Natural killer cell (primary cell): ENCODE measurements around the gene KRTAP10-9. TPM values are rescaled to one million over a fixed set of nuclear protein-coding genes. Genes with fewer than 3 reads are reported as not detected.
"Not testable (repeated sequence)": the region's sequence is repeated elsewhere in the genome, so short reads cannot be mapped to it uniquely, and the experiment has no call there.

Source experiments
- ATAC-seq, 3 donors: fragments of 150-1000 bp in 2 of 3; fragments of 200-7000 bp in 1 of 3; cut with Tn5 transposase; 1 replicate in 1 of 3; 2 replicates in 2 of 3; pipeline ENCODE4 v1.10.0; 2021; ENCODE audit warnings: mild to moderate bottlenecking in 2 of 3, moderate library complexity in 2 of 3
- DNase-seq, 2 donors: peaks; one replicate each; pipeline versions ENCODE4 v3.0.0 to v3.0.0-alpha.2; 2013 to 2021; ENCODE audit warnings: mixed read lengths in 1 of 2
- H3K27ac ChIP-seq: one replicate; pipeline ENCODE4 v1.5.1; 2013; ENCODE audit warnings: mild to moderate bottlenecking, low read length
- H3K27me3 ChIP-seq: one replicate; pipeline ENCODE4 v1.6.1; 2013; ENCODE audit warnings: low read length; ENCODE audit not compliant: control insufficient read depth, insufficient read depth
- H3K36me3 ChIP-seq: one replicate; pipeline ENCODE4 v1.6.1; 2013; ENCODE audit warnings: low read length; ENCODE audit not compliant: control insufficient read depth, insufficient read depth
- H3K4me1 ChIP-seq: one replicate; pipeline ENCODE4 v1.6.1; 2013; ENCODE audit warnings: low read length; ENCODE audit not compliant: control insufficient read depth, insufficient read depth
- H3K4me3 ChIP-seq: one replicate; pipeline ENCODE4 v1.5.1; 2013; ENCODE audit warnings: low read length
- H3K9me3 ChIP-seq: one replicate; pipeline ENCODE4 v1.6.1; 2013; ENCODE audit warnings: low read length; ENCODE audit not compliant: control insufficient read depth, insufficient read depth
- H3K27ac Mint-ChIP-seq, 2 donors: one replicate each; pipeline ENCODE4 v1.8.0; 2022; ENCODE audit warnings: mild to moderate bottlenecking in 2 of 2, mixed read lengths in 2 of 2, moderate library complexity in 1 of 2
- H3K27me3 Mint-ChIP-seq, 2 donors: one replicate each; pipeline ENCODE4 v1.8.0; 2022; ENCODE audit warnings: low read depth in 2 of 2, mixed read lengths in 2 of 2
- H3K36me3 Mint-ChIP-seq: one replicate; pipeline ENCODE4 v1.8.0; 2022; ENCODE audit warnings: mixed read lengths
- H3K4me1 Mint-ChIP-seq, 2 donors: one replicate each; pipeline ENCODE4 v1.8.0; 2022; ENCODE audit warnings: mixed read lengths in 2 of 2
- H3K4me3 Mint-ChIP-seq: one replicate; pipeline ENCODE4 v1.8.0; 2022; ENCODE audit warnings: mild to moderate bottlenecking, moderate library complexity, mixed read lengths
- H3K9me3 Mint-ChIP-seq, 2 donors: one replicate each; pipeline ENCODE4 v1.8.0; 2022; ENCODE audit warnings: mixed read lengths in 2 of 2
- WGBS: methylation state at CpG from one replicate; pipeline ENCODE4 v1.1.7; 2013; ENCODE audit warnings: missing lambda C conversion rate; ENCODE audit not compliant: insufficient coverage; 5-methylcytosine and 5-hydroxymethylcytosine counted together
- intact Hi-C: fragments of 100-400 bp; cut with micrococcal nuclease; formaldehyde crosslinking; loops from one replicate; pipeline ENCODE4 v1.14.2; 2022
- total RNA-seq, 4 donors: library from RNA; stranded (reverse); fragments of 120-200 nt in 1 of 4; gene quantifications; one replicate each; pipeline versions ENCODE4 v1.2.3 to v1.2.4, GENCODE V29; 2013 to 2022
- TF ChIP-seq, protein P1 (sequence below): fragments of 200-600 bp; IDR thresholded peaks from one replicate; pipeline ENCODE4 v1.8.0; 2022; ENCODE audit warnings: antibody characterized with exemption

KRTAP10-9 gene
- total RNA-seq, 3 donors from 2014 or later (not counting 1 experiment from before 2014, with no cell fraction given): not detected

DNA sequence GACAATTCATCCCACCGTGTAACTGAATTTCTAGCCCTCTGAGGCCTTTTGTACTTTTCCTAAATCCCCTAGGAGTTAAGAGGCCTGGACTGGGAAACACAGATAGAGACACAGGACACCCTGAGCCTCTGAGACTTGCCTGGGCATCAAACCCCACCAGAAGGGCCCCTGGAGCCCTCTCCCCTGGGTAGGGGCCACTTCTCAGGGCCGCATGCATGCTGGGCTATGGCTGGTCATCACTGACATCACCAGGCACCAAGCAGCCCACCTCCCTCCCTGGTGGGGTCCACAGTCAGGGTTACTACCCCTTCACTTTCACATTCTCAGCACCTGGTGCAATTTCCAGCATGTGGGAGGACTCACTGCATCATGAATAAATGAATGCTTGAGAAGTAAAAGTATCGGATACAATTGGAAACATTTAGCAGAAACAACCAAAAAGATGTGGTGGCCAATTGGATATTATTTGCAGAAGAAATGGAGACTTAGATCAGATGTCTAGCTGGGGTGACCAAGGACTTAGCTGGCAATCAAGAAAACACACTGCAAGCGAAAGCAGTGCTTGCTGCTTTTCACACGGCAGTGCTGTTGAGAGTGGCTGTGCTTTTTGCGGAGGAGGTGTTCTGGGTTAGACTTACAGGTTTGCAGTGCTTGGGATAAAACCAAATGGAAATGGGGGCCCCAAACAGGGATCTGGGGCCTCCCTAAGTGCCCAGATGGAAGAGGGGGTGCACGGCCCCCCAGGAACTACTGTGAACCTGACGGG, 27.4 kb upstream of the KRTAP10-9 start:
- 83% methylated on average over 8 of the region's 8 CpGs for WGBS
- Mint-ChIP-seq H3K27ac (no peak overlapping the region), H3K9me3 (peaks cover 2 to 3% of the 10 kb centered on the region in 2 donors), H3K4me3 (no peak overlapping the region), H3K27me3 (peaks cover 11 to 13% of the 10 kb centered on the region in 2 donors), H3K4me1 (no peaks in the 10 kb centered on the region), H3K36me3 (no peaks in the 10 kb centered on the region)
- Histone ChIP-seq H3K27me3 (no peaks in the 10 kb centered on the region), H3K27ac (no peak overlapping the region), H3K36me3 (no peaks in the 10 kb centered on the region), H3K4me3 (no peak overlapping the region), H3K4me1 (no peaks in the 10 kb centered on the region), H3K9me3 (no peaks in the 10 kb centered on the region)
- no peak for DNase-seq
- intact Hi-C loops: no loop called here
- ATAC-seq: no peak
- TF ChIP-seq, protein P1, sequence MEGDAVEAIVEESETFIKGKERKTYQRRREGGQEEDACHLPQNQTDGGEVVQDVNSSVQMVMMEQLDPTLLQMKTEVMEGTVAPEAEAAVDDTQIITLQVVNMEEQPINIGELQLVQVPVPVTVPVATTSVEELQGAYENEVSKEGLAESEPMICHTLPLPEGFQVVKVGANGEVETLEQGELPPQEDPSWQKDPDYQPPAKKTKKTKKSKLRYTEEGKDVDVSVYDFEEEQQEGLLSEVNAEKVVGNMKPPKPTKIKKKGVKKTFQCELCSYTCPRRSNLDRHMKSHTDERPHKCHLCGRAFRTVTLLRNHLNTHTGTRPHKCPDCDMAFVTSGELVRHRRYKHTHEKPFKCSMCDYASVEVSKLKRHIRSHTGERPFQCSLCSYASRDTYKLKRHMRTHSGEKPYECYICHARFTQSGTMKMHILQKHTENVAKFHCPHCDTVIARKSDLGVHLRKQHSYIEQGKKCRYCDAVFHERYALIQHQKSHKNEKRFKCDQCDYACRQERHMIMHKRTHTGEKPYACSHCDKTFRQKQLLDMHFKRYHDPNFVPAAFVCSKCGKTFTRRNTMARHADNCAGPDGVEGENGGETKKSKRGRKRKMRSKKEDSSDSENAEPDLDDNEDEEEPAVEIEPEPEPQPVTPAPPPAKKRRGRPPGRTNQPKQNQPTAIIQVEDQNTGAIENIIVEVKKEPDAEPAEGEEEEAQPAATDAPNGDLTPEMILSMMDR: no peak

DNA sequence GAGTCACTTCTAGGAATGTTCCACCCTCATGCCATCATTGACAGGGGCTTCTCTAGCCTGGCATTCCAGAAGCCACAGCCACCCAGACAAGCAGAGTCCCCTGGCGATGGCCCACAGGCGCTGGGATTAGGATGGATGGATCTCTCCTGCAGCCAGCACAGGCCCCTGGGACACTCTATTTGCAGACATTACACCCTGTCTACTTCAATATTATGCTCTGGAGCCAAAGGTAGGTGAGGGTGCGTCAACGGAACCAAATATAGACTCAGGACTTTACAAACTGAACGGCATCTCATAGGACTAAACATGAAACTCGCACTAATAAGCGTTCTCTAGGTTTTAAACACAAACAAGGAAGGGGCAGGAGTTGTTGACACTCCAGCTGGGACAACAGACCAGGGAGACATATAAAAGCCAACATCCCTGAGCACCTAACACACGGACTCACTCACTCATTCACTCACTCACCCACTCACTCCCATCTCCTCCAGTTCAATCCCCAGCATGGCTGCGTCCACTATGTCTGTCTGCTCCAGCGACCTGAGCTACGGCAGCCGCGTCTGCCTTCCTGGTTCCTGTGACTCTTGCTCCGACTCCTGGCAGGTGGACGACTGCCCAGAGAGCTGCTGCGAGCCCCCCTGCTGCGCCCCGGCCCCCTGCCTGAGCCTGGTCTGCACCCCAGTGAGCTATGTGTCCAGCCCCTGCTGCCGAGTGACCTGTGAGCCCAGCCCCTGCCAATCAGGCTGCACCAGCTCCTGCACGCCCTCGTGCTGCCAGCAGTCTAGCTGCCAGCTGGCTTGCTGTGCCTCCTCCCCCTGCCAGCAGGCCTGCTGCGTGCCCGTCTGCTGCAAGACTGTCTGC, 26.5 kb upstream of the KRTAP10-9 start, which contains the start of gene KRTAP10-7:
KRTAP10-7 (plus strand) TSS at position 480 of the 861 bp plus-strand sequence; CDS start at position 505, 25 bp downstream.
- WGBS: 87% methylated on average over 23 of the region's 23 CpGs
- H3K4me3 Mint-ChIP-seq, H3K36me3 Mint-ChIP-seq, H3K4me1 ChIP-seq, H3K4me1 Mint-ChIP-seq, H3K9me3 ChIP-seq, H3K27ac ChIP-seq, ATAC-seq, H3K27me3 ChIP-seq, H3K27ac Mint-ChIP-seq, intact Hi-C loops, H3K36me3 ChIP-seq, DNase-seq, H3K4me3 ChIP-seq, H3K9me3 Mint-ChIP-seq: not testable (repeated sequence)
- peaks cover 13 to 20% of the 10 kb centered on the region in 2 donors for H3K27me3 Mint-ChIP-seq

DNA sequence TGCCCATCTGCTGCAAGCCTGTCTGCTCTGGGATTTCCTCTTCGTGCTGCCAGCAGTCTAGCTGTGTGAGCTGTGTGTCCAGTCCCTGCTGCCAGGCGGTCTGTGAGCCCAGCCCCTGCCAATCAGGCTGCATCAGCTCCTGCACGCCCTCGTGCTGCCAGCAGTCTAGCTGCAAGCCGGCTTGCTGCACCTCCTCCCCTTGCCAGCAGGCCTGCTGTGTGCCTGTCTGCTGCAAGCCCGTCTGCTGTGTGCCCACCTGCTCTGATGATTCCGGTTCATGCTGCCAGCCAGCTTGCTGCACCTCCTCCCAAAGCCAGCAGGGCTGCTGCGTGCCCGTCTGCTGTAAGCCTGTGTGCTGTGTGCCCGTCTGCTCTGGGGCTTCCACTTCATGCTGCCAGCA, 25.8 kb upstream of the KRTAP10-9 start:
- H3K27me3 ChIP-seq, H3K9me3 Mint-ChIP-seq, H3K27ac Mint-ChIP-seq, H3K4me1 Mint-ChIP-seq, H3K4me1 ChIP-seq, H3K36me3 ChIP-seq, intact Hi-C loops, H3K4me3 Mint-ChIP-seq, H3K9me3 ChIP-seq, H3K4me3 ChIP-seq, ATAC-seq, H3K36me3 Mint-ChIP-seq, H3K27ac ChIP-seq, DNase-seq: not testable (repeated sequence)
- WGBS: 87% methylated on average over 10 of the region's 10 CpGs
- peaks cover 17 to 27% of the 10 kb centered on the region in 2 donors for H3K27me3 Mint-ChIP-seq

DNA sequence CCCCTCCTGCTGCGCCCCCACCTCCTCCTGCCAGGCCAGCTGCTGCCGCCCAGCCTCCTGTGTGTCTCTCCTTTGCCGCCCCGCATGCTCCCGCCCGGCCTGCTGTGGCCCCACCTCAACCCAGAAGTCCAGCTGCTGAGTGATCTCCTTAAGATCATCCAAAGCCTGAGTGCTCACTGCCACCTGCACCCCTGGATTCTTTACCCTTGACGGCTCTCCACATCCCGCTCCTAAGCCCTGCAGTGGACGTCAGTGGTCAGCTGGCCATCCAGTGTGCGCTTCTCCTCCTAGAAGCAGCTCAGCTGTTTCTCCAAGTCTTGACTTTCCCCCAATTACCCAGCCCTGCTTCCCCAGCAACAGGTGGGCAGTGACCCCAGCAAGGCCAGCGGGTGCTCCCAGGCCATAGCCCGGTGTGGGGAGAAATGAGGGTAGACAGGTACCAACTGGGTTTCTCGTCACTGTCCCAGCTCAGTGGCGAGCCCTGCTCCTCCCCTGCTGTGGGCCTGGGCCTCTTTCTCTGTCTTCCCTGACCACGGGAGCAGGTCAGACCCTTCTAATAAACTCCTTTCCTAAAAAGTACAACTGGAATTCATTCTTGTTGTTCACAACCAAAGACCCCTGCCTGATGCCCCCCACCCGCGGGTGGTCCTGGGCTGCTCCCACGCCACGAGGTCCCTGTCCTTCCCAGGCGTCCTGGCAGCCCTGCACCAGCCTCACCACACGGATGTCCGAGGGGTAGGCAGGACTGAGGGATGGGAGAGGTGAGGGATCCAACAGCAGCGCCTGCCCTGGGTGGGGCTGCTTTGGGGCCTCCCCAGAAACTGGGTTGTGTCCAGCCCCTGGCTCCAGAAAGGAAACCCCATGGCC, 25.1 kb upstream of the KRTAP10-9 start:
- Mint-ChIP-seq H3K36me3 (no peaks in the 10 kb centered on the region), H3K27me3 (peaks cover 20 to 34% of the 10 kb centered on the region in 2 donors), H3K4me1 (no peaks in the 10 kb centered on the region), H3K27ac (no peak overlapping the region), H3K4me3 (no peak overlapping the region), H3K9me3 (peaks cover 2 to 3% of the 10 kb centered on the region in 2 donors)
- intact Hi-C loops: no loop called here
- Histone ChIP-seq H3K4me3 (no peak overlapping the region), H3K36me3 (no peaks in the 10 kb centered on the region), H3K9me3 (no peaks in the 10 kb centered on the region), H3K4me1 (no peaks in the 10 kb centered on the region), H3K27me3 (no peaks in the 10 kb centered on the region), H3K27ac (no peak overlapping the region)
- ATAC-seq (no peak), DNase-seq (no peak)
- TF ChIP-seq, protein P1: no peak
- WGBS: 84% methylated on average over 23 of the region's 23 CpGs
